ENCODE results near the gene GABRR3.

DNA sequence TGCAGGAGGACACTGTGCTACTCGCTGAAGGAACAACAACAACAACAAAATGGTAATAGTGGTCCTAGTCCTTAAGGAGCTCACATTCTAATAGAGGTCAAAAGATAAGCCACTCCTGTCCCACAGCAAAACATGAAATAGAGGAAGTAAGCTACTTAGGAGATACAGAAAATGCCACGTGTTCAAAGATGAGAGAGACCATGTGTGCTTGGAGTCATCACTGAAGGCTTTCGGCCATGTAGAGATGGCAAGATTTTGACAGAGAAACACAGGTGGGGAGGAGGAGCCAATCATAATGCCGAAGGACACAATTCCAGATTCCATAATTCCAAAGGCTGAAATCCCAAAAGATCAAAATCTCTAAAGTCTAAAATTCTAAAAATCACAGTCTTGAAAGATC, 38.1 kb downstream of the GABRR3 start:
- TF ChIP-seq EZH2 (IDR thresholded peaks at IDR 0.05; ENCODE audit: borderline replicate concordance, low read length): no peak
- no peak for TF ChIP-seq CTCF (IDR thresholded peaks at IDR 0.05; ENCODE audit: low read length)
